Measurements from ENCODE around the gene PAH. TPM values are rescaled to one million over a fixed set of nuclear protein-coding genes. Genes with fewer than 3 reads are reported as not detected.
A peak's percentile ranks its signal among the peaks of the same experiment; 100 is the strongest.

Gene PAH
- polyA plus RNA-seq, 1 donor: not detected

- no peak for DNase-seq (ENCODE audit: low read depth)
These were observed 95.9 kb downstream of the PAH start for GRCh38 chr12:102821149-102821548.

- no peak for DNase-seq (ENCODE audit: low read depth)
These were observed 100.1 kb downstream of the PAH start for GRCh38 chr12:102816816-102817434.

- no peak for DNase-seq (ENCODE audit: low read depth)
These were observed 102.2 kb downstream of the PAH start for GRCh38 chr12:102814691-102815367.

GRCh38 chr12:102812344-102812743, 104.7 kb downstream of the PAH start:
- no peak for DNase-seq (ENCODE audit: low read depth)

GRCh38 chr12:102811110-102811737, 105.8 kb downstream of the PAH start:
- no peak for DNase-seq (ENCODE audit: low read depth)

- DNase-seq (ENCODE audit: low read depth): no peak
These were observed 108.6 kb downstream of the PAH start for GRCh38 chr12:102808412-102808811.

- no peak for DNase-seq (ENCODE audit: low read depth)
These were observed 110.5 kb downstream of the PAH start for GRCh38 chr12:102806592-102806991.

GRCh38 chr12:102806110-102806509, 110.9 kb downstream of the PAH start:
- DNase-seq (ENCODE audit: low read depth): no peak

GRCh38 chr12:102800565-102800964, 116.5 kb downstream of the PAH start:
- DNase-seq (ENCODE audit: low read depth): no peak

GRCh38 chr12:102799229-102799628, 117.8 kb downstream of the PAH start:
- no peak for DNase-seq (ENCODE audit: low read depth)

GRCh38 chr12:102797528-102797927, 119.5 kb downstream of the PAH start:
- DNase-seq (ENCODE audit: low read depth): peak; percentile 49

- DNase-seq (ENCODE audit: low read depth): no peak
These were observed 123.1 kb downstream of the PAH start for GRCh38 chr12:102793921-102794320.

Other genes with a start within 250 kb of the PAH start
- gene ASCL1, start 40.4 kb upstream of the PAH start, polyA plus RNA-seq (ENCODE audit: insufficient read length): not detected

All from forelimb muscle (tissue), 1 donor.